HEK293T (cell line): ENCODE data around the gene GAPDHS.

Experiments used
- CTCF ChIA-PET: fragments of 350-600 bp; formaldehyde crosslinking; extraction: SDS; loops from one replicate; lab custom pipeline; 2021; ENCODE audit warnings: antibody characterized with exemption, inconsistent platforms; lab: Yijun Ruan, JAX
- POLR2A ChIA-PET: fragments of 350-600 bp; formaldehyde crosslinking; extraction: SDS; loops from one replicate; lab custom pipeline; 2020; ENCODE audit warnings: antibody characterized with exemption, inconsistent platforms; lab: Yijun Ruan, JAX
- DNase-seq: peaks from one replicate; pipeline ENCODE4 v3.0.0; 2012; ENCODE audit warnings: mixed read lengths; ENCODE audit errors: extremely low spot score
- ARNT ChIP-seq: fragments of 450-650 bp; IDR thresholded peaks from 2 replicates; pipeline ENCODE4 v1.6.1; 2017; ENCODE audit warnings: mild to moderate bottlenecking
- BHLHE40 ChIP-seq: fragments of 450-650 bp; IDR thresholded peaks from 2 replicates; pipeline ENCODE4 v1.6.1; 2016; ENCODE audit warnings: mild to moderate bottlenecking, moderate library complexity, borderline replicate concordance
- CTBP1 ChIP-seq: fragments of 450-650 bp; IDR thresholded peaks from 2 replicates; pipeline ENCODE4 v1.6.1; 2016; ENCODE audit warnings: borderline replicate concordance
- ELF4 ChIP-seq: fragments of 450-650 bp; IDR thresholded peaks from 2 replicates; pipeline ENCODE4 v1.6.1; 2017; ENCODE audit warnings: antibody characterized with exemption
- FOXA1 ChIP-seq: fragments of 450-650 bp; IDR thresholded peaks from 2 replicates; pipeline ENCODE4 v1.6.1; 2016; ENCODE audit warnings: mild to moderate bottlenecking
- FOXK2 ChIP-seq: fragments of 450-650 bp; IDR thresholded peaks from 2 replicates; pipeline ENCODE4 v1.6.1; 2016; ENCODE audit warnings: mild to moderate bottlenecking
- FOXM1 ChIP-seq: fragments of 450-650 bp; IDR thresholded peaks from 2 replicates; pipeline ENCODE4 v1.6.1; 2017; ENCODE audit warnings: mild to moderate bottlenecking, borderline replicate concordance
- HDGF ChIP-seq: fragments of 450-650 bp; IDR thresholded peaks from 2 replicates; pipeline ENCODE4 v1.6.1; 2017; ENCODE audit warnings: antibody characterized with exemption, borderline replicate concordance
- L3MBTL2 ChIP-seq: fragments of 450-650 bp; conservative IDR thresholded peaks from 2 replicates; pipeline ENCODE4 v1.6.1; 2016; ENCODE audit warnings: mild to moderate bottlenecking
- LEF1 ChIP-seq: fragments of 450-650 bp; IDR thresholded peaks from 2 replicates; pipeline ENCODE4 v1.6.1; 2017; ENCODE audit warnings: mild to moderate bottlenecking, borderline replicate concordance
- NFRKB ChIP-seq: fragments of 450-650 bp; IDR thresholded peaks from 2 replicates; pipeline ENCODE4 v1.6.1; 2016; ENCODE audit warnings: mild to moderate bottlenecking, moderate library complexity
- PKNOX1 ChIP-seq: fragments of 450-650 bp; IDR thresholded peaks from 2 replicates; pipeline ENCODE4 v1.6.1; 2016
- SP1 ChIP-seq: fragments of 450-650 bp; IDR thresholded peaks from 2 replicates; pipeline ENCODE4 v1.6.1; 2017
- SUZ12 ChIP-seq: fragments of 450-650 bp; IDR thresholded peaks from 2 replicates; pipeline ENCODE4 v1.6.1; 2016; ENCODE audit warnings: mild to moderate bottlenecking
- TARDBP ChIP-seq: fragments of 450-650 bp; IDR thresholded peaks from 2 replicates; pipeline ENCODE4 v1.6.1; 2016
- ZNF384 ChIP-seq: fragments of 450-650 bp; IDR thresholded peaks from 2 replicates; pipeline ENCODE4 v1.6.1; 2016

GAPDHS gene

DNA sequence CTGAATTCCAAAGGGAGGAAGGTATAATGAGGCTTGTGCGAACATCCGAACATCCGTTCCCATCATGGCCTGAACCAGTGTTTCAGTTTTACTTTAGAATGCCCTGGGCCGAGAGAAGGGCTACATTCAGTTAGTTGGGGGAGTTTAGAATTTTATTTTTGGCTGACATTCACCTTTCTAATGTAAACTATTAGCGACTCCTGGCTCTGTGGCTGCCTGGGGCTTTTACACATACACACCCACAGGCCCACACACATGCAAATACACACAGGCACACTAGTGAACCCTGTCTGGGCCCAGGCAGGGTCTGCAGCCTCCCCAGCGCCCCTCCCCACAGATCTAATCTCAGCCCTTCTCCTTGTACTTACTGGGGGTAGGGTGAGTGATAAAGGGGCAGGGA is 6.1 kb downstream of the GAPDHS start:
- ChIA-PET POLR2A (interaction anchor here (1.4 kb wide), 1 partner anchor 29 kb away, joined by 5 read pairs; no protein-coding TSS in a partner anchor), CTCF (no interaction called here)
- TF ChIP-seq HDGF, result no peak
- TF ChIP-seq ARNT, result no peak
- TF ChIP-seq PKNOX1, result no peak
- TF ChIP-seq CTBP1, result no peak
- TF ChIP-seq L3MBTL2, result no peak
- TF ChIP-seq SUZ12, result no peak
- TF ChIP-seq FOXM1, result no peak
- no peak for TF ChIP-seq LEF1
- no peak for TF ChIP-seq FOXK2
- no peak for TF ChIP-seq SP1
- TF ChIP-seq ZNF384, result no peak
- no peak for TF ChIP-seq TARDBP
- no peak for DNase-seq

GRCh38 chr19:35539850-35540249 is 6.6 kb downstream of the GAPDHS start:
- TF ChIP-seq L3MBTL2, result no peak
- TF ChIP-seq BHLHE40, result no peak
- TF ChIP-seq SP1, result no peak
- TF ChIP-seq ELF4, result no peak
- TF ChIP-seq FOXK2, result no peak
- TF ChIP-seq SUZ12, result no peak
- TF ChIP-seq ZNF384, result no peak
- no peak for TF ChIP-seq FOXM1
- no peak for TF ChIP-seq LEF1
- no peak for TF ChIP-seq HDGF
- TF ChIP-seq CTBP1, result no peak
- TF ChIP-seq ARNT, result no peak
- no peak for TF ChIP-seq PKNOX1
- TF ChIP-seq TARDBP, result no peak
- TF ChIP-seq FOXA1, result no peak
- TF ChIP-seq NFRKB, result no peak
- ChIA-PET CTCF (no interaction called here), POLR2A (interaction anchor here (1.4 kb wide), 1 partner anchor 29 kb away, joined by 3 read pairs; no protein-coding TSS in a partner anchor)
- no peak for DNase-seq

DNA sequence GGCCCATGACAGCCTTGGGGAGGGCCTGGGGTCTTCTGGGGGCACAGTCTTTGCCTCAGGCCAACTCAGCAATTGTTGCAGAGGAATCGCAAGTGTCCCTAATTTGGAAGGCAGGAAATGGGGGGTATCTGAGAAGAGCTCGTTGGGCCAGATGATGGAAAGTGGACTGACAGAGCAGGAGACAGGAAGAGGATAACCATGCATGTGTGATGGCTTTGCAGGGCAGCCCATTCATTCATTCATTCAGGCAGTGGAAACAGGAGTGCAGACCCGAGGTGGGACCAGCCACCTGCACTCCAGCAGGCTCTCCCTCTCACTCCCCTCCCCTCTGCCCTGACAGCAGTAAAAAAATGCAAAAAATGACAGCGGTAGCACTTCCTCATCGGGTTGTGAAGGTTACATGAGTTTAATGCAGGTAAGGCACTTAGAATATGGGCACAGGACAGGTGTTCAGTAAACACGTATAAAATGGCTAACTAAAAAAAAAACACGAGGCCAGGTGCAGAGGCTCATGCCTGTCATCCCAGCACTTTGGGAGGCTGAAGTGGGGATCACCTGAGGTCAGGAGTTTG is 7.2 kb downstream of the GAPDHS start:
- POLR2A ChIA-PET, result interaction anchor here (1.4 kb wide), 1 partner anchor 30 kb away, joined by 3 read pairs; no protein-coding TSS in a partner anchor
- CTCF ChIA-PET, result no interaction called here
- TF ChIP-seq ELF4 (no peak), FOXM1 (no peak), FOXK2 (no peak)
- no peak for DNase-seq

GRCh38 chr19:35542209-35542608 is 9.0 kb downstream of the GAPDHS start:
- CTCF ChIA-PET, result no interaction called here
- TF ChIP-seq TARDBP, result no peak
- no peak for TF ChIP-seq SUZ12
- no peak for TF ChIP-seq SP1
- no peak for TF ChIP-seq NFRKB
- TF ChIP-seq ZNF384, result no peak
- no peak for TF ChIP-seq LEF1
- POLR2A ChIA-PET, result interaction anchor here (1.0 kb wide), 2 partner anchors 24 to 32 kb away, joined by 3 to 4 read pairs; no protein-coding TSS in a partner anchor
- no peak for DNase-seq

DNA sequence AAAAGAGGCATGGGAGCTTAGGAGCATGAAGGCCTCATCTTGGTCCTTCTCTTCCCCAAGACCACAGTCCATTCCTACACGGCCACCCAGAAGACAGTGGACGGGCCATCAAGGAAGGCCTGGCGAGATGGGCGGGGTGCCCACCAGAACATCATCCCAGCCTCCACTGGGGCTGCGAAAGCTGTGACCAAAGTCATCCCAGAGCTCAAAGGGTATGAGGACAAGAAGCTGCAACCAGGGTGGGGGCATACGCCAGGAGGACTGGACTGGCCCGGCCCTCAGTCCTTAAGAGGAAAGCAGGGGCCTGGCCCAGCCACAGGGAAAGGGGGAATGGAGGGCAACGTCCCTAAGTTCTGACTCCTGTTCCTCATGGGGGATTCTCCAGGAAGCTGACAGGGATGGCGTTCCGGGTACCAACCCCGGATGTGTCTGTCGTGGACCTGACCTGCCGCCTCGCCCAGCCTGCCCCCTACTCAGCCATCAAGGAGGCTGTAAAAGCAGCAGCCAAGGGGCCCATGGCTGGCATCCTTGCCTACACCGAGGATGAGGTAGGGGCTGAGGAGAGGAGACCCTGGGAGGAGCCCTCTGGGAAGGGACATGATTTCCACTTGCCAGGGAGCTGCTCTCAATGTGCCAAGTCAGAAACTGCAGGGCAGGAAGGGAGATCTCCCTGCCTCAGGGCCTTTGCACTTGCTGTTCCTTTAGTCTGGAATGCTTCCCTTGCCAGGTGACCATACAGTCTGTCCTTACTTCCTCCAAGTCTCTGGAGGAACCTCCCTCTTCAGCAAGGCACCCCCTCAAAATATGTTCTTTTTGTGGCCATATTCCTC is 10.2 kb downstream of the GAPDHS start:
- POLR2A ChIA-PET, result interaction anchor here (1.0 to 1.5 kb wide), 4 partner anchors 9 to 34 kb away, joined by 3 to 6 read pairs (median 4); no protein-coding TSS in a partner anchor
- no peak for TF ChIP-seq CTBP1
- TF ChIP-seq L3MBTL2, result no peak
- no peak for TF ChIP-seq NFRKB
- no peak for DNase-seq
- CTCF ChIA-PET, result no interaction called here

GRCh38 chr19:35544110-35544802 is 11.0 kb downstream of the GAPDHS start:
- CTCF ChIA-PET, result no interaction called here
- POLR2A ChIA-PET, result interaction anchor here (1.0 to 1.5 kb wide), 3 partner anchors 9 to 35 kb away, joined by 3 to 6 read pairs (median 4); no protein-coding TSS in a partner anchor
- TF ChIP-seq FOXA1, result no peak
- TF ChIP-seq LEF1, result no peak
- TF ChIP-seq CTBP1, result no peak
- TF ChIP-seq ARNT, result no peak
- no peak for TF ChIP-seq FOXK2
- no peak for TF ChIP-seq ELF4
- TF ChIP-seq BHLHE40, result no peak
- no peak for TF ChIP-seq SUZ12
- TF ChIP-seq TARDBP, result no peak
- no peak for TF ChIP-seq FOXM1
- no peak for TF ChIP-seq PKNOX1
- TF ChIP-seq HDGF, result no peak
- no peak for TF ChIP-seq ZNF384
- no peak for DNase-seq
